Effector CD4-positive, alpha-beta T cell (primary cell): ENCODE data around the gene GIGYF2.

Experiments used
- DNase-seq: peaks from one replicate; pipeline ENCODE4 v3.0.0-alpha.2; 2020

GIGYF2 gene

GRCh38 chr2:232770207-232770606 is 73.1 kb downstream of the GIGYF2 start:
- DNase-seq = no peak

GRCh38 chr2:232771870-232772269 is 74.7 kb downstream of the GIGYF2 start:
- no peak for DNase-seq

GRCh38 chr2:232772531-232772930 is 75.4 kb downstream of the GIGYF2 start:
- DNase-seq = no peak

- no peak for DNase-seq
Observed at GRCh38 chr2:232773815-232774214, 76.7 kb downstream of the GIGYF2 start.

GRCh38 chr2:232776435-232776834 is 79.3 kb downstream of the GIGYF2 start, which contains the start of gene KCNJ13:
TSS of gene KCNJ13 (minus strand) at chr2:232776565. CDS start at chr2:232771362, 5,203 bp downstream.
- no peak for DNase-seq

- DNase-seq = no peak
Observed at GRCh38 chr2:232777276-232777675, 80.1 kb downstream of the GIGYF2 start.

- no peak for DNase-seq
Observed at GRCh38 chr2:232779465-232779864, 82.3 kb downstream of the GIGYF2 start.

GRCh38 chr2:232779934-232780333 is 82.8 kb downstream of the GIGYF2 start:
- no peak for DNase-seq

- no peak for DNase-seq
Observed at GRCh38 chr2:232781765-232782164, 84.6 kb downstream of the GIGYF2 start.

GRCh38 chr2:232783278-232783677 is 86.1 kb downstream of the GIGYF2 start:
- DNase-seq = no peak

- DNase-seq = no peak
Observed at GRCh38 chr2:232787806-232788205, 90.7 kb downstream of the GIGYF2 start.

GRCh38 chr2:232789082-232789481 is 92.0 kb downstream of the GIGYF2 start:
- no peak for DNase-seq

- no peak for DNase-seq
Observed at GRCh38 chr2:232791518-232791917, 94.4 kb downstream of the GIGYF2 start.

- DNase-seq = no peak
Observed at GRCh38 chr2:232793271-232793670, 96.1 kb downstream of the GIGYF2 start.

GRCh38 chr2:232794981-232795380 is 97.8 kb downstream of the GIGYF2 start:
- DNase-seq = no peak

GRCh38 chr2:232795920-232796319 is 98.8 kb downstream of the GIGYF2 start:
- no peak for DNase-seq

- no peak for DNase-seq
Observed at GRCh38 chr2:232798187-232798586, 101.1 kb downstream of the GIGYF2 start.

- no peak for DNase-seq
Observed at GRCh38 chr2:232800166-232800565, 103.0 kb downstream of the GIGYF2 start.

- DNase-seq = no peak
Observed at GRCh38 chr2:232802091-232802490, 105.0 kb downstream of the GIGYF2 start.

GRCh38 chr2:232809349-232810124 is 112.4 kb downstream of the GIGYF2 start:
- DNase-seq = no peak

GRCh38 chr2:232810444-232810843 is 113.3 kb downstream of the GIGYF2 start:
- DNase-seq = no peak

GRCh38 chr2:232815569-232815968 is 118.4 kb downstream of the GIGYF2 start:
- DNase-seq = no peak

- DNase-seq = no peak
Observed at GRCh38 chr2:232816657-232817056, 119.5 kb downstream of the GIGYF2 start.

GRCh38 chr2:232817756-232818155 is 120.6 kb downstream of the GIGYF2 start:
- no peak for DNase-seq

- no peak for DNase-seq
Observed at GRCh38 chr2:232829988-232830387, 132.9 kb downstream of the GIGYF2 start.
